Stimulated activated effector memory CD8-positive, alpha-beta T cell treated with anti-CD3 and anti-CD28 coated beads, Interleukin-12 subunit alpha, Interleukin-12 subunit beta, amount 100 ng/mL, for 72 hours (primary cell): ENCODE data around the gene ULBP1.
"Not testable (repeated sequence)": the region's sequence is repeated elsewhere in the genome, so short reads cannot be mapped to it uniquely, and the experiment has no call there.

Source experiments
- ATAC-seq: fragments of 150-1000 bp; cut with Tn5 transposase; 2 replicates; pipeline ENCODE4 v1.10.0; 2021
- DNase-seq, 2 donors: peaks; one replicate each; pipeline ENCODE4 v3.0.0; 2021 to 2022; ENCODE audit warnings: low spot score in 2 of 2
- H3K27ac Mint-ChIP-seq: one replicate; pipeline ENCODE4 v1.8.0; 2022; ENCODE audit warnings: mild to moderate bottlenecking, mixed read lengths
- H3K36me3 Mint-ChIP-seq: one replicate; pipeline ENCODE4 v1.8.0; 2022; ENCODE audit warnings: mild to moderate bottlenecking, mixed read lengths
- H3K4me1 Mint-ChIP-seq: one replicate; pipeline ENCODE4 v1.8.0; 2022; ENCODE audit warnings: mixed read lengths
- H3K4me3 Mint-ChIP-seq: one replicate; pipeline ENCODE4 v1.8.0; 2022; ENCODE audit warnings: mild to moderate bottlenecking, mixed read lengths
- H3K9me3 Mint-ChIP-seq: one replicate; pipeline ENCODE4 v1.8.0; 2022; ENCODE audit warnings: mixed read lengths

ULBP1 gene

DNA sequence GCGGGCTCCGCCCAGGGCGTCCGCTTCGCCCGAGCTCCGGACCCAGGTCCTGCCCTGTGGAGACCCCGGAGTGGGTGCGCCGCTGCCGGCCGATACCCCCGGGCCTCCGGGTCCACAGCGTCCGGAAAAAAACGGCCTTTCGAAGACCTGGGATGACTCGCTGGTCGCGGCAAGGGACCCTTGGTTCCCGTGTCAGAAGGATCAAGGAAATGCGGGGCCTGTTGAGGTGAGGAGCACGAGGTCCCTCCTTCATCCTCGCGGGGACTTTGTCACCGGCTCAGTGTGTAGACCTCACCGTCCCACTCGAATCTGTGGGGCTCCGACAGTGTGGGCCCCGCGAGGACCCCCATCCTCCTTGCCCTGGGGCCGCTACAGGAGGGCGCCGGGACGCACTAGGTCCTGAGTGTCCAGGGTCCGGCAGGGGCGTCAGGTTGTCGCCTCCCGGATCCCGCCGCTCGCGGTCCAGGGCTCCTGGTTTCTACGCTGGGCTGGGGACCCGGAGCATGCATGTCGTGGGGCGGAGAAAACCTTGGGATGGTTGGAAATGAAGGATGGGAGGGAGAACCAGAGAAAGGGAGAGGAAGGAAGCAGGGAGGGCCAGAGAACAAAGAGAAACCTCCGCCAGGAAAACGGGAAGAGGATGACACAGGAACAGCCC lies 51.0 kb downstream of the ULBP1 start:
- Mint-ChIP-seq H3K4me3 (peak overlapping the region; percentile 15), H3K4me1 (peaks cover 29% of the 10 kb centered on the region)
- not testable (repeated sequence) for H3K27ac Mint-ChIP-seq, H3K36me3 Mint-ChIP-seq, H3K9me3 Mint-ChIP-seq, ATAC-seq, DNase-seq

GRCh38 chr6:150015281-150016001 lies 51.7 kb downstream of the ULBP1 start:
- ATAC-seq: peak; percentile 75
- not testable (repeated sequence) for H3K9me3 Mint-ChIP-seq, H3K36me3 Mint-ChIP-seq, H3K27ac Mint-ChIP-seq, DNase-seq
- H3K4me1 Mint-ChIP-seq: peaks cover 29% of the 10 kb centered on the region
- H3K4me3 Mint-ChIP-seq: peak overlapping the region; percentile 15

DNA sequence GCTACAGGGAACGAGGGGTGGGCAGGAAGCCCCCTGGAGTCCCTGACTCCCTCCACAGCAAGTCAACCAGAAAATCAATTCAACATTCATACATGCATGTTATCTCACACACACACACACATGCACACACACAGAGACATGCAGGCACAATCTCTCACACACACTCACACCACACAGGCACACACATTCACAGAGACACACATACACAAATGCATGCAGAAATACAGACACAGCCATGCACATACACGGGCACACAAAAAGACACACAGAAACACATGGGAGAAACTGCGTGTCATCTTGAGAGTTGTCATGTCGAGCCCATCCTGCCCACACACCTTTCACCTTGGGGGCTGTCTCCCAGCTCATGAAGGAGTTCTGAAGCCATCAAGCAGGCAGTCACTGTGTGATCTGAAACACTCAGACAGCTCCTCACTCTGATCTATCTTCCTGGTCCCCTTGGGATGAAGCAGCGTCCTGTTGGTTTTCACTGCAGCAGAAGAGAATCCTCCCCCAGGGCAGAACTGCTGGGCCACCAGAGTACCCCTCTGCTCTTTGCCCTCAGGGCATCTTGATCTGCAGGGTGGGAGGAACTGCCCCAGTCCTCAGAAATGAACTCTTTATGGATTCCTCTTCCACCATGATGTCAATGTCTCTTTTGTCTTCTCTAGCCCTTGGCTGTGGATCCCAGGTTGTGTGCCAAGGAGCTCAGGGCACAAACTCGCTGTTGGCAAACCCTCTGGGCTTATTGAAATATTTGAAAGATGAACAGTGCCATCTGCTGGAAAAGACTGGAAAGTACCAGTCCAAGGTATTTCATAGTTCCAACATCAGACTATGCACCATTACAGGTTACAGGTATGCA lies 52.8 kb downstream of the ULBP1 start:
- ATAC-seq: peak; percentile 72
- no peaks in the 10 kb centered on the region for H3K36me3 Mint-ChIP-seq
- DNase-seq: peak in 1 of 2 donors; percentile 73
- H3K9me3 Mint-ChIP-seq: no peaks in the 10 kb centered on the region
- no peak overlapping the region for H3K4me3 Mint-ChIP-seq
- H3K4me1 Mint-ChIP-seq: peaks cover 29% of the 10 kb centered on the region
- no peak overlapping the region for H3K27ac Mint-ChIP-seq

DNA sequence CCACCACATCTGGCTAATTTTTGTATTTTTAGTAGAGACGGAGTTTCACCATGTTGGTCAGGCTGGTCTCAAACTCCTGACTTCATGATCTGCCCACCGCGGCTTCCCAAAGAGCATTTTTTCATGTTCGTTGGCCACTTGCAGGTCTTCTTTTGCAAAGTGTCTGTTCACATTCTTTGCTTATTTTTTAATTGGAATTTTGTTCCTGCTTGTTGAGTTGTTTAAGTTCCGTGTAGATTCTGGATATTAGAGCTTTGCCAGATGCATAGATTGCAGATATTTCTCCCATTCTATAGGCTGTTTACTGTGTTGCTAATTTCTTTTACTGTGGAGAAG lies 53.4 kb downstream of the ULBP1 start:
- H3K9me3 Mint-ChIP-seq, ATAC-seq, H3K36me3 Mint-ChIP-seq, H3K27ac Mint-ChIP-seq, H3K4me3 Mint-ChIP-seq, DNase-seq: not testable (repeated sequence)
- H3K4me1 Mint-ChIP-seq: peaks cover 29% of the 10 kb centered on the region

DNA sequence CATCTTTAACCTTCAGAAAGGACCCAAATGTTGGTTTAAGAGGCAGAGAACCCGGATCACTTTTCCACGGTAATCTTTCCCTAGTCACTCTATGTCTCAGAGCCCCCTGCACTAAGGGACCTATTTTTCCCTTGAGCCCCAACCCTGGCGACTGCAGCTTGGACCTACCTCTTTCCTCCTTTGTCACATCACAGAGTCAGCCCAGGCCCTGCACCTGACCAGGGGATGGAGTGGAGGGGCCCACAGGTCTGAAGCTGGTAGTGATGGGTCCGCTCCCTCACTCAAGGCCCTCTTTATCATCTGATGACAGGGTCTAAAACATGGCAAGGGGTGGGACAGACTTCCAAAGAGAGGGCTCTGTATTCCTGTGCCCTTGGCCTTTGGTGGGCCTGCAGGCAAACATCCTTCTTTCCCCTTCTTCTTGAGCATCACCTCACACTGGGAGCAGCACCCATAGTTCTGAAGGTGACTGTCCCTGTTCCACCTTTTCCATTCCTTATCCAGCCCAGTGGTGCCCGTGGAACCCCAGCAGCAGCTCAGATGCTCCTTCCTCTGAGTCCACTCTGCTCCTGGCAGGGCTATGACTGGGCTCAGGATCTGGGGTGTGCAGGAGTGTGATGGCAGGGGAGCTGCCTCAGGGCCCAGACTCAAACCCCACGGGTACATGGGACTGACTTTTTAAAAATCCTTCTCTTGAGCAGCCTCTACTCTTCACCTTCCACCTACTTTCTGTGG lies 55.3 kb downstream of the ULBP1 start:
- Mint-ChIP-seq H3K4me3 (no peak overlapping the region), H3K36me3 (no peaks in the 10 kb centered on the region), H3K27ac (no peak overlapping the region), H3K9me3 (no peaks in the 10 kb centered on the region), H3K4me1 (peaks cover 25% of the 10 kb centered on the region)
- DNase-seq (no peak), ATAC-seq (no peak)

DNA sequence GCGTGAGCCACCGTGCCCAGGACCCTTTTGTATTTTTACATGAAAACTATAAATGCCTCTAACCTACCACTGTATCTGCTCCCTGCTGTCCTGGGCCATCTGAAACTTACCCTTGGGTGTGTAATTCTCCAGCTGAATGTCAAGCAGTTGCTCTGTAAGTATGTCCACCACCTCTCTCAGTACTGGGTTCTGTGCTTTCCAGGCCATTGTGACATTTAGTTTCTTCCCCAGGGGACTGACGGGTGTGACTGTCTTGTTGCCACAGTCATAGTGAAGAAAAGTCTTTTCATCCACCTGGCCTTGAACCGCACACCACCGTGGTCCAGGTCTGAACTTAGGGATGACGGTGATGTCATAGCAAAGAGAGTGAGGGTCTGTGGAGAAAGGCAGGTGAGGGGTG lies 58.1 kb downstream of the ULBP1 start:
- H3K9me3 Mint-ChIP-seq, DNase-seq, H3K27ac Mint-ChIP-seq, ATAC-seq, H3K36me3 Mint-ChIP-seq, H3K4me3 Mint-ChIP-seq: not testable (repeated sequence)
- H3K4me1 Mint-ChIP-seq: peaks cover 22% of the 10 kb centered on the region
